ENCODE results near the gene ACOT2.
A peak's percentile ranks its signal among the peaks of the same experiment; 100 is the strongest.
"Not testable (repeated sequence)": the region's sequence is repeated elsewhere in the genome, so short reads cannot be mapped to it uniquely, and the experiment has no call there.

The ACOT2 gene

GRCh38 chr14:73569185-73569958, at the start of gene ACOT2:
ACOT2 (plus strand) TSS chr14:73569213; CDS start chr14:73569241, 28 bp downstream.
- peak; percentile 77 to 78 for DNase-seq

GRCh38 chr14:73521229-73521628, 47.8 kb upstream of the ACOT2 start:
- DNase-seq: no peak

GRCh38 chr14:73524493-73524892, 44.5 kb upstream of the ACOT2 start:
- DNase-seq: no peak

- DNase-seq: no peak
Measured at GRCh38 chr14:73526036-73526984, 42.7 kb upstream of the ACOT2 start.

- not testable (repeated sequence) for DNase-seq
Measured at GRCh38 chr14:73529356-73529755, 39.7 kb upstream of the ACOT2 start.

GRCh38 chr14:73531971-73532370, 37.0 kb upstream of the ACOT2 start:
- DNase-seq: not testable (repeated sequence)

- not testable (repeated sequence) for DNase-seq
Measured at GRCh38 chr14:73537244-73538045, 31.6 kb upstream of the ACOT2 start.

GRCh38 chr14:73539017-73539416, 30.0 kb upstream of the ACOT2 start:
- peak; percentile 18 to 62 for DNase-seq

- not testable (repeated sequence) for DNase-seq
Measured at GRCh38 chr14:73542961-73543360, 26.1 kb upstream of the ACOT2 start.

GRCh38 chr14:73545353-73545752, 23.7 kb upstream of the ACOT2 start:
- DNase-seq: not testable (repeated sequence)

- not testable (repeated sequence) for DNase-seq
Measured at GRCh38 chr14:73549097-73549496, 19.9 kb upstream of the ACOT2 start.

- DNase-seq: not testable (repeated sequence)
Measured at GRCh38 chr14:73549889-73550524, 19.0 kb upstream of the ACOT2 start.

GRCh38 chr14:73553845-73554244, 15.2 kb upstream of the ACOT2 start:
- no peak for DNase-seq

GRCh38 chr14:73557201-73557600, 11.8 kb upstream of the ACOT2 start:
- DNase-seq: not testable (repeated sequence)

- not testable (repeated sequence) for DNase-seq
Measured at GRCh38 chr14:73558238-73558637, 10.8 kb upstream of the ACOT2 start.

GRCh38 chr14:73562256-73562655, 6.8 kb upstream of the ACOT2 start:
- not testable (repeated sequence) for DNase-seq

GRCh38 chr14:73562696-73563095, 6.3 kb upstream of the ACOT2 start:
- DNase-seq: not testable (repeated sequence)

- not testable (repeated sequence) for DNase-seq
Measured at GRCh38 chr14:73566431-73566830, 2.6 kb upstream of the ACOT2 start.

- not testable (repeated sequence) for DNase-seq
Measured at GRCh38 chr14:73566935-73567334, 2.1 kb upstream of the ACOT2 start.

GRCh38 chr14:73567358-73567757, 1.7 kb upstream of the ACOT2 start:
- DNase-seq: no peak

GRCh38 chr14:73567951-73568885, 795 bp upstream of the ACOT2 start:
- DNase-seq: no peak
